GM18909 (cell line): ENCODE data around the gene DLGAP1.

Experiments used
- ATAC-seq: cut with Tn5 transposase; IDR thresholded peaks from one replicate; pipeline ENCODE4 v1.9.1; 2021; ENCODE audit warnings: mild to moderate bottlenecking; ENCODE audit not compliant: unreplicated experiment, poor library complexity

Gene DLGAP1

DNA sequence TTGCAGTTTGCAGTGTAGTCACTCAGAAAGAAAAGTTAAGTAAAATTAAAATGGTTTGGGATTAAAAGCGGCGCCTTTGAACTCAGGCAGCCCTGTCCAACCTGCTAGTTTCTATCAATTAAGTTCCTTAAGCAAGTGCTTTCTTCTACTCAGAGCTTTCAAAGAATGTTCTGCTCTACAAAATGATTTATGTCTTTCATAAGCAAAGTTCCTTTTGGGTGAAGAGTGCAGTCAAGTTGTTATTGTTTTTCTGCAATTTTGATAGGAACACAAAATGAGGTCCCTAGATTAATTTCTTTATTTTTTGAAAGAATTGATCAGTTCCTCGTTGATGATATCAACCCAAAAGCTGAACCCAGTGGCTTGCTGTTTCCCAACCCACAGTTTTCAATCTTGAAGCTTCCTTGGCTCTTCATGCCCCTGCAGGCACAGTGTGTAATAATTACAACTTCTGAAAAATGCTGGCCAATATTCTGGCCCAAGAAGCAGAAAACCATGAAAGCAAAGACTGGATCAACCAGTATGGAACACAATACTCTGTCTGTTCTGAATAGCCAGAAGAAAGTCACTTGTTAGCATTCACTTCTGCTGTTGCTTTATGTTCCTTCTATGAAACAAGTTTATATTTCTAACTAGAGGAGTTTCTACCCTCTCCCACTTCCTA lies 916.0 kb downstream of the DLGAP1 start:
- ATAC-seq = no peak

DNA sequence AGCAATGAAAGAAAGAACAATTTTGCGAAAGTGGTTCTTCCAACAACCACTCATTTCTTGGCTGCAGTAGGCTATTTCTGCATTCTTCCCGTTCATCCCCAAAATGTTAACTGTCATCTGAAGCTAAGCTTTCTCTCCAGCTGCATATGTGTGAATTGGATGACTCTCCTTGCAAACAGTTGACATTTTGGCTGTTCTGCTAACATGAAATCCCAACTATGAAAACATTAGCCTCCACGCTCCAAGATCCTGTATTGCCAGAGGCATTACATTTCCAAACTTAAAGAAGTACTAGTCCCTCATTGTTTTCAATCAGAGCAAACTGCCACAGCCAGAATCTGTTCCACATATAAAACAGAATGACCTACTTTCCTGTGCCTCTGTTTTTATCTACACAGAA lies 916.7 kb downstream of the DLGAP1 start:
- ATAC-seq = no peak

DNA sequence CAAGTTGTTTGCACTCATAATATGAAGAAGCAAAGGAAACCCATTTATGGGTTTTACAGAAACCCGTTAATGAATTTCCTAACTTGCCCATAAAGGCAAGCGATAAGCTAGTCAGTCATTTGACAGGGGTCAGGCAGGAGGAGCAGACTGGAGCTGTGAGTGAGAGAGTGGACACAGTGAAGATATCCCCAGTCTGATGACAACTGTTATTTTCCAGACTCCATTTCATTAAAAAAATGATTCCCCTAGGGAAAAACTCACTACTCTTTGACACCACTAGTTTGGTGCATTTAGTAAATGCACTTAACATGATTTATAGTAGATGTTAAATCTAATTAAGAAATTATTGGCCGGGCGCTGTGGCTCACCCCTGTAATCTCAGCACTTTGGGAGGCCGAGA lies 924.3 kb downstream of the DLGAP1 start:
- ATAC-seq = no peak

DNA sequence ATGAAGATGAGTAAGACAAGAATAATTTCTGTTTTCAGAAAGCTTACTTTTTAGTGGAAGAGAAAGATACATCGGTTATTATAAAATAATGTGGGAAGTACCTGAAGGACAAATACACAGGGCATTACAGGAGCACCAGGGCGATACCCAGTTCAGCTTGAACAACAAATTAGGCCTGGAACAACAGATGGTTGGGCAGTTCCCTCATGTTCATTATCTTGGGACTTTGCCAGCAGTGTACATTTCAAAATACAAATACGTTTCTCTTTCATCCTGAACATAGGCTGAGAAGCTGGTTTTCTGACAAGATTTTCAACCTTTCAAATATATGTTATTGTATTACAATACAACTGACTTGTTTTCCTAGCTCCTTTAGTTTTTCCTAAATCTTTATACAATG lies 925.5 kb downstream of the DLGAP1 start:
- ATAC-seq = no peak

DNA sequence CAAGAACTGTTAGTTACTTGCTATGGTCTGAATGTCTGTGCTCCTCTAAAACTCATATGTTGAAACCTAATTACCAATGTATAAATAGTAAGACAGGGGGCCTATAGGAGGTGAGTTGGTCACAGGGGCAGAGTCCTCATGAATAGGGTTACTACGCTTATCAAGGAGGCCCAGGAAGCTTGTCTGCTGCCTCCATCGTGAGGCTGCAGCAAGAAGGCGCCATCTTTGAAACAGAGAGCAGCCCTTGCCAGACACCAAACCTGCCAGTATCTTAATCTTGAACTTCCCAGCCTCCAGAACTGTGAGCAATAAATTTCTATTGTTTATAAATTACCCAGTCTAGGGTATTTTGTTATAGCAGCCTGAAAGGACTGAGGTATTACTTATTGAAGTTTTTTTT lies 926.0 kb downstream of the DLGAP1 start:
- no peak for ATAC-seq

DNA sequence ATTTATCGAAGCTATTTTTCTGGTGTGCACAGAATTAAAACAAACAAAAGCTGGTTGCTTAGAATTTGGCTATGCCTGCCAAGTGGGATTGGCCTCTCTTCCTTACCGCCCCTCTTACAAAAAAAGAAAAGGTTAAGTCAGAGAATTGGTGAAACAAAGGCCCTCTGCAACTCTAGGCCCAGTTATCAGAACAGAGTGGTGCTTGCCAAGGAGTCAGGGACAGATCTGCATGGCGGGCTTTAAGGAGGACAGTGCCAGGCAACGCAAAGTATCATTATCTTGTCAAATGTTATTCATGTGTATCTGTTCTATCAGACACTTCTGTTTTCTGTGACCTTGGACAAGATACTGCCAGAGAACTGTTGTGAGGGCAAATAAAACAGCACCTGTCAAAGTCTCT lies 926.9 kb downstream of the DLGAP1 start:
- no peak for ATAC-seq

DNA sequence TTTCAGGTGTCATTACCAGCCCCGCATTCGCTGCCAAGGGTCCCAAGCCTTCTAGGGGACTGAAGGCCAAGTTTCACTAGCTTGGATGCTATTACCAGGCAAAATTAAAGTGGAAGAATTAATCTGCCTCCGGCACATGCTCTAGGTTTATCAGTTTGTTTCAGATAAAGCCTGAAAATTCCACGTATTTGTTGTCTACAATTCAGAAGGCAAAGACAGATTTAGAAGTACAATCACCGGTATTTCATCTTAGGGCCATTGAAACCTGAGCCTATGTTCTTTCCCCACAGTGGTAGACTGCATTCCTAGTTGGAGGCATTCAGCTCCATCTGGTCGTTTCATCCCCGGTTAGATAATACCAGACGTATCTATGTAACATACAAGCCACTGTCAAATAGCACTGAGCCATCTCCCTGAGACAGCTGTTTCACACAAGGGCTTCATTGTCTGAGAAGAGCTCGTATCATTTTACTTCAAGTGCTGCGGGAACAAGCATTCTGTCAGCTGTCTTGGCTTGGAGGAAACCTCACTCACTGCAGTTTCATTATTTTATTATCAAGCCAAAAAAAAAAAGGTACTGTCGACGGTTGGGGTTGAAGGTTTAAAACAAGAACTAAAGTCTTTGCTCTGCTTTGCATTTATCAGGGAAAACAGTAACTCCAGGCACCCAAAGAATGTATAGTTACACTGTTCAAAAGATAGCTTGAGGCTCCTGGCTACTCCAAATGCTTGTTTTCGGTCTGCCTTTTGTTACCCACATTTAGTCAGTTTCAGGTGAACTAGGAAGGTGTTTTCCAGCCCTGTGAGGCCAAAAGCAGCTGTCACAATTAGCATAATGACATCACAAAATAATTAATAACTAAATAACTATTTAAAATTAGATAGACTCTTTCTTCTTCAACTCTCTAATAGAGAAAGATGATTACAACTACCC lies 928.4 kb downstream of the DLGAP1 start:
- peak; percentile 81 for ATAC-seq

DNA sequence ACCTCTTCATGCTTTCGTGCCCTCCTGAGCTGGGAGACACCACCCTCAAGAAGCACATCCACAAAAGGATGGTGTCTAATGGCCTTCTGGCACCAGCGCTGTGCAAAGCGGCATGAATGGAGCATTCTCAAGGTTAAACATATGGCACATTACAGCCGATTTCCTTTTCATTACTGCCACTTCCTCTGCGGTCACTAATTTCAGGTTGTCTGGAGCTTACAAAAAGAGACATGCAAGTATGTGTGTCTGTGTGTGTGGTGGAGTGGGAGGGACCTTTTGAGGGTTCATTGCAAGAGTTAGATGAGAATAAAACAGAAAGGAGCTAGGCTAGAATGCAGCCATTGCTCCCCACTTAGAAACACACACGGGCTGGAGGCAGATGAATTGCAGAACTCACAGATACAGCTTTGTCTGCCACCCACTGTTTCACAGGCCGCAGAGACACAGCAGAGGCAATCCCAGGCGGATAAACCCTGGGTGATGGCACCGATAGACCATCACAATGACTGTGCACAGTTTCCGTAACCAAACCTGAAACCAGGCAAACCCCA lies 929.2 kb downstream of the DLGAP1 start:
- ATAC-seq = peak; percentile 76

DNA sequence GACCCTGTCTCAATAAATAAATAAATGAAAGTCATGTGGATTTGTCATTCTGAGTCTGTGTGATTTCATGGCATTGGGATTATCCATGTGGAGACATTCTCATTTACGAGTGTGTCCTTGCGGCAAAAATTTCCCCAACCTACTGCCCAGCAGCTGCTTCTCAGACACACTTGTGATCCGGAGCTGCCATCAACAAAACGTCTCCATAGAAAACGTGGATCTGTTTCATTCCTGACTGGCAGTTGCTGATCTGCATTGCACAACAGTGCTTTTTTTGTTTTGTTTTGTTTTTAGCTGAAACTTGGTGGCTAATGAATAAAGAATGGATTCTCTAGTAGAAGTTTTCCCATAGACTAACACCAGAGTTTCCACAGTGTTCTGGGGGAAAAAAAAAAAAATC lies 930.4 kb downstream of the DLGAP1 start:
- no peak for ATAC-seq

DNA sequence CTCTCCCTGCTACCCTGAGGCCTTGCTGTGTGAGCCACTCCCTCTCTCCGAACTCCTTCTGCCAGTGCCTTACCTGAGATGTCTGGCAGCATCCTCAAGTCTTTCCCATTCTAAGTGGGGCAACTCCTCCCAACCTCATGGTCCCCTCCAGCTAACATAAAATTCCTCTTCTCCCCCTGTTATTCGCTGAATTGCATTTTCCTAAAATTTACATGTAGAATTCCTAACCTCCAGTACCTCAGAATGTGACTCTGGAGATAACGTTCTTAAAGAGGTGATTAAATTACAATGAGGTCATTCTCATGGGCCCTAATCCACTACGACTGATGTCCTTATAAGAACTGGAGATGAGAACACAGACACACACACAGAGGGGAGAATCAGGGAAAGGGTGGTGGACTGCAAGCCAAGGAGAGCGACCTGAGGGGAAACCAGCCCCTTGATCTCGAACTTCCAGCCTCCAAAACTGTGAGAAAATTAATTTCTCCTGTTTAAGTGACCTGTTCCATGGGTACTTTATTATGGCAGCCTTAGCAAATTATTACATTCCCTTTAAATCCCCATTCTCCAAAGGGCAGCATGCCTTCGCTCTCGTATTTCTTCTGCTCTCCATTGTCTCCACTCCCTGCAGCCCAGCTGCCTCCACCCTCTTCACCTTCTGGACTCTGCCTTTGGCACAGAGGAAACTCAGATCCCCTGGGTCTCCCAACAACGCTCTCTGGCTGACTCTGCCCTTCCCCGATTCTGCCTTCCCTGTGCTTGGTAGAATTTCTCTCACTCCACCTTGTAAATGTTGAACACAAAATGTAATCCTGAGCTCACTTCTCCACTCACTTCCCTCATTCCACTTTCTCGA lies 934.6 kb downstream of the DLGAP1 start:
- no peak for ATAC-seq

DNA sequence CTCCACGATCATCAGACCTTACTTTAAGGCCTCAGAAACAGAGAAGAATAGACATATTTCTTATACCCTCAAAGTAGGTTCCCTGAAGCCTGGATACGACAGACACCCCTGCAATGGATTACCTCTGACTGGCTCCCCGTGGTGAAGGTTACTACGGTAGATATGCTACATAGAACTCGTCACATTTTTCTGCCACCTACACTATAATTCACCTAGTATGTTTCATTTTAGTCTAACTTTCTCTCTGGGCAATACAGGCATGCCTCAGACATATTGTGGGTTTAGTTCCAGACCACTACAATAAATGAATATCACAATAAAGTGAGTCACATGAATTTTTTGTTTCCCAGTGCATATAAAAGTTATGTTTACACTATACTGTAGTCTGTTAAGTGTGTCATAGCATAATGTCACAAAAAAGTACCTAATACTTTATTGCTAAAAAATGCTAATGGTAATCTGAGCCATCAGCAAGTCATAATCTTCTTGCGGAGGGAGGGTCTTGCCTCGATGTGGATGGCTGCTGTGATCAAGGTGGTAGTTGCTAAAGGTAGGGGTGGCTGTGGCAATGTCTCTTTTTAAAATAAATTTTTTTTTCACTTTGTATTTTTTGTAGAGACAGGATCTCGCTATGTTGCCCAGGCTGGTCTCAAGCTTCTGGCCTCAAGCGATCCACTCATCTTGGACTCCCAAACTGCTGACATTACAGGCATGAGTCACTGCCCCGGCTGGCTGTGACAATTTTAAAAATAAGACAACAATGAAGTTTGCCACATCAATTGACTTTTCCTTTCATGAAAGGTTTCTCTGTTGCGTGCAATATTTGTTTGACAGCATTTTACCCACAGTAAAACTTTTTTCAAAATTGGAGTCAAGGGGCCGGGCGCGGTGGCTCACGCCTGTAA lies 940.5 kb downstream of the DLGAP1 start:
- no peak for ATAC-seq

DNA sequence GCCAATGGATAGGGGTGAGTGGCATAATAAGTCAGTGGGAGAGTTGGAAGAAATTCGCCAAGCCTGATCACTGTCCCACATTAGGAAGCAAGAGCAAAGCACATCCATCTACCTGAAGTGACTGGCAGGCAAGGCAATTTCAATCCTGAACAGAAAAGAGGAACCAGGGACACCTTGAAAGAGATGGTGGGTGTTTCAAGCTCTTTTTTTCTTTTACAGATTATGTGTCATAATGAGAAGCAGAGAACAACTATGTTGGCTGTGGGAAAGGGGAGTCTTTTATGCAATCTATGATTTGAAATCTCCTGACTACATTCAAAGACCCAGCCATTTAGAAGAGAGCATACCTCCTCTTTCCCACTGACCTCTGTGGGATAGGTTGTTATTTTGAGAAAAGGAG lies 941.6 kb downstream of the DLGAP1 start:
- peak; percentile 69 for ATAC-seq

DNA sequence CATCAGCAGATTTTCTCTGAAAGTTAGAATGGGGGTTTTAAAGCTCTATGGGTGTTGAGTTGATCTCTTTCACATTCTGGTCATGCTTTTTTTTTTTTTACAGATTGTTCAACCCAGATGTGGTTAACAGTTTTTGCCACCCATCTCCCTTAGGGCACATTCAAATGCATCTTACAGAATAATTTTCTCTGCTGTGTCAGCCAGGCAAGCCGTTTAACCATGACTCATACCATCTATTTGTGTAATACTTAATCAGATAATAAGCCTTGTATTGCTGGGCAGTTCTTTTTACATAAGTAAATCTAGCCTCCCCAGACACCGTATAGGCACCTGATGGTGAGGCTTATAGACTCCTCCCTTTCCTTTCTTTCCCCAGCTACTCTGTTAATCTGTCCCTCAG lies 943.1 kb downstream of the DLGAP1 start:
- ATAC-seq = peak; percentile 60

DNA sequence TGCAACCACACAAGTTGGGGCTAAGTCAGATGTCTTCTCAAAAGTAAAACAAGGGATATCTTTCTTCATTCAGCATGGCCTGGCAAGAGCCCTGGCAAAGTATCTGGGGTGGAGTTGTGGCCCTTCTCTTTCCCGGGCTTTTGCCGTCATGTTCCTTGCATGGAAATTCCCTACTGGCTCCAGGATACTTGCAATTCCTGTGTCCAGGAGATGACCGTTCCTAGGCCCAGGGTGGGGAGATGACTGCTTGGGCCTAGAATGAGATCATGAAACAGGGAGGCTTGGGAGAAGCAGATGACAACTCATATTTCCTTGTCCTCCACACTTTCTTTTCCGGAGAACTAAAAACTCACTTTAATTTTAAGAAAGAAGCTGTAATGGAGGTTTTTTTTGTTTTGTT lies 944.2 kb downstream of the DLGAP1 start:
- ATAC-seq = no peak

DNA sequence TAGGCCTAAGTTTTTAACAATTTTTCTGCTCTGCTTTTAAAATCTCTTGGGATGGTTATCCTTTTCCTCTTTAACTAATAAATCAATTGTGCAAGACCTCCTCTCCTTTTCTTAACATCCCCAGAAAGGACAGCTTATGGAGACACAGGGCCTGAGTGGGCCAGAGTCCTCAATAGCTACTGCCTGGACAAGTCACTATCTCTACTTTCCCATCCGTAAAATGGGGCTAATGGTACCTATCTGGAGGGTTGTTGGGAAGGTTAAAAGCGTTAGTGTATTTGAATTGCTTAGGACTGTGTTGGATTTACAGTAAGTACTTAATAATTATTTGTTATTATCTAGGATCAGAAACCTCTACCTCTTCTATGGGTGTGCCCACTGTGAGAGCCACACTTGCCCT lies 945.1 kb downstream of the DLGAP1 start:
- ATAC-seq = no peak

DNA sequence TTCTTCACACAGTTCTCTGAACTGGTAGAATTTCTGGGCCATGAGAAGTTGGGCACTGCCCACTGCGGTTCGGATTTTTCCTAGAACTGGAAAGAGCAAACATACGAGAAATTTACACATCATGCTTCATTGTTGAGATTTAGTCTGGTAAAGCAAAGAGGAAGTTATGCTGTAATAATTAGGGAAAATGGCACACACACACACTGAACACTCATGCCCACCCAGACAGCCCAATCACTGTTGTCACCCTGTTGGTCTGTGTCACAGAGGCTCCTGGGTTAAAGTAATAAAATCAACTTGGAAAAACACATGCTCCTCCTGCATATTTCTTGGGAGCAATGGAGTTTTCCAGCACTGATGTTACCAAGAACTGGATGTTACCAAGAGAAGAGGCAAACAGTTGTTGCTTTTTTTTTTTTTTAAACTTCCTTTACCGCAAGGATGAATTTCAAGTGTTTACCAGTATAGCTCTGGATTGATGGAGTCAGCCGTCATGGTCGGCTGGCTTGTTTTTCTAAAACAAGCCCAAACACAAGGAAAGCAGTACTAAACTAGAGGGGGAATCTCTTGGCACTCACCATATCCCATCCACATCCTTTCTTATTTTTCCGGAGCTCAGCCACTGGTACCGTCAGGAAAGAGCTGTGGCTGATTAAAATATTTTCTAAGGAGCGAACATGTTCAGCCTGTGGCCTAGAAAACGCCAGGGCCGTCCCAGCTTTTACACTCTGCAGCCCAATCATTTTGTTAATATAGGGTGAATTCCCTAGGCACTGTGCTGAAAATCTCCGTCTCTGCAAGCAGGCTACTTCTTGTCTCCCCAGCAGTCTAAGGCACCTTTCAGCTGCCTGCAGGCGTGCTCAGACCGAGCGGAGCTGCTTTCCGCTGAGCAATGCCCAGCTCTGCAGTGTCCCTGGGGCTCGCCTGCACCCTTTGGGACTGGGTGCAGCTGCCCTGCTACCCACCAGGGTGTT lies 946.2 kb downstream of the DLGAP1 start:
- no peak for ATAC-seq

DNA sequence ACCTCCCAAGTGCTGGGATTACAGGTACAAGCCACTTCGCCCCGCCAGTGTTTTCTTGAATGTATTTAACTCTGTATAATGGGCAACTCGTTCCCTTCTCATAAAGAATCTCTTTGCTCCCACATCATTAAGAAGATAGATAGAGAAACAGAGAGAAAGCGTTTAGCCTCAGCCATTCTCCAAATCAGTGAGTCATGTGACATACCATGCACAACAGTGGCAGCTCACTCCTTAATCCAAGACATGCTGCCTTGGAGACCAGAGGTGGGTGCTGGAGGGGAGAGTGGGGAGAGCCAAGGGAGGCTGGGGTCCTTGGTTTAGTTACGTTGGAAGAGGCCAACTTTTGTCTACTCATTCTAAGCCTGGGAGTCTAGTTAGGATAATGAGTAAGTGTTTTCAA lies 950.5 kb downstream of the DLGAP1 start:
- ATAC-seq = no peak

DNA sequence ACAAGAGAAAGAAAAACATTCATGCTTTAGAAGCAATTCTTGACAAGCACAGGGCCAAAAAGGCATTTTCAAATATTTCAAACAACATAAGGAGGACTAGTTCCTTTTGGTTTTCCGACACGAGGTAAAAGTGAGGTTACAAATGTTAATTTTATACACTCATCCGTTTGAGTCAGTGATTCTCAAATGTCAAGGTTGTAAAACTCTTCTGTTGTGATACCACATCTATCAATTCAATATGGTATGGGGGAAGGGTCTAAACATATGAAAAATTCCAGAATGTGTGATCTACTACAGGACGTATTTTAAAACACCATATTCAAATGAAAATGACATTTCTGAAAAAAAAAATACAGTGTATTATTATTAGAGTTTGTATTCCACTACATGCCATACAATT lies 952.5 kb downstream of the DLGAP1 start:
- no peak for ATAC-seq
